ENCODE data around the gene FAM3B. TPM values are rescaled to one million over a fixed set of nuclear protein-coding genes. Genes with fewer than 3 reads are reported as not detected.
A peak's percentile ranks its signal among the peaks of the same experiment; 100 is the strongest.

FAM3B gene
- polyA plus RNA-seq, 4 donors: 1.1 to 32.7 (median 16.7) TPM

DNA sequence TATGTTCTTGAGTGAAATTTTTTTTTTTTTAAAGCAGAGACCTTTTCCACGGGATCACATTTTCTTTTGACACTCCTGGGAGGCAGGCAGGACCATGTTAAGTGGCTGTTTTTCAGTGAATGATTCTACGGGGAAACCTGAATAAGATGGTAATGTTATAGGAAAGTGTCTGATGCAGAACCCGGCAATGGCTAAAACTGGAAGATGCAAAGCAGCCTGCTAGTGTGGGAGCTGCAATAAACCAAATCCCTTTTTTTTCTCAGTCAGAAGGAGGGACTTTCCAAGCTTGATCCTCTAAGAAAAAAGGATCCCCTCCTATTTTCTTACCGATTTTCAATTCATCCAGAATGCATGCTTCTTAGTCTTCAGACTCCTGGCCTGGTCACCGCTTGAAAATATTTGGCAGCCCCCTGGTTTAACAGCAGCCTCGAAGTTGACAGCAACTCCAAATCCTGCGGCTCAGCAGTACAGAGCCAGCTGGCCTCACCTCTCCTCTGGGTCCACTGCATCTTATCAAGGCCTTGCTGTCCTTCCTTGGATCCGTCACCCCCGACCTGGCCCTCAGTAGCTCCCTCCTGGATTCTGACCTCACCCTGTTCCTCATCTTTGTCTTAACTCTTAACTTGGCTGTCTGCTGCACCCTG is 50.8 kb downstream of the FAM3B start:
- DNase-seq (ENCODE audit: low read depth in 4 of 4, low spot score in 3 of 4): no peak

DNA sequence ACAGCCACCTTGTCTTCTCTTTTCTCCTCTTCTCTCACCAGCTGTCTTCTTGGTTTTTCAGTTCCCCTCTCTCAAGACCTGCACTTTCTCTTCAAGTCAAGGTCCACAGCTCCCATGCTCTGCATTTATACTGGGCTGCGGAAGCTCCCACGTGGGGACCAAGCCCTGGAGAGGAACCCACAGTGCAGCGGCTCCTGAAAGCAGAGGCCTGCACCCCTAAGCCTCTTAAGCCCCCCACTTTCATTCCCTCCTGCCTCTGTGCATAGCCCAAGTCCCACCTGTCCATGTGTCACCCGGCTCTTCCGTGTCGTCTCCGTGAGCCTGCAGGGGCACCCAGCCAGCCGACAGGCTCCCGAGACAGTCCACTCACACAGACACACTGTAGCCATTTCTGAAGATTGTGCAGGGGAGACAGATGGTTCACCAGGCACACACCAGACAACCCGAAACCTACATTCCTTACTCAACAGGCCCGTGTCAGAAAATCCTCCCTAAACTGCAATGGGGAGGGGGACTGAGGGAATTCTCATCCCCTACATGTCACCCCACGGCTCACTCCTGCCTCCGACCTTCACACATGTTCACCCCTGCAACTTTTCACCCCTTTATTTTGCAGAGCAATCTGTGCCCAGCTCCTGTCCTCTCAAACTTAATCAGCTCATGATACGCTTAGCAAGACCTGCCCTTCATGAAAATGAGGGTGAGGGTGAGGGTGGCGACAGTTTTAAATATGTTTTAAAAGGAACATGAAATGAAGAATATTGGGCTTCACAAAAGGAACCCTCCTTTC is 51.5 kb downstream of the FAM3B start:
- no peak for DNase-seq (ENCODE audit: low read depth in 4 of 4, low spot score in 3 of 4)

DNA sequence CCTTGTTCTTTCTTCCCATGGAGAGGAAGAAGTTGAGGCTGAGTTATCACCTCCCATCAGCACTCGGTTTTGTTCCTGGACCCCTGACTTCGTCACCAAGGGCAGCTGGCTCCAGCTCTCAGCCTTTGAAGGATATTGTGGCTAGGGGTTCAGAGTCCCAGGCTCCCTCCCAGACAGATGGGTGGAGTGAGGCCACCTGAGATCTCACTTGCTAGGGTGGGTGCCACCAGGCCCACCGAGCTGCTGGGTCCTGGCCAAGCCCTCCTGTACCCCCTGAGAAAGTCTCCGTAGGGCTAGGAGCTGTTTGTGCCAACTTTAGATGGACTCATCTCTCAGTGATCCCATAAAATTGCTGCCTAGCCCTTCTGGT is 52.1 kb downstream of the FAM3B start:
- no peak for DNase-seq (ENCODE audit: low read depth in 4 of 4, low spot score in 3 of 4)

DNA sequence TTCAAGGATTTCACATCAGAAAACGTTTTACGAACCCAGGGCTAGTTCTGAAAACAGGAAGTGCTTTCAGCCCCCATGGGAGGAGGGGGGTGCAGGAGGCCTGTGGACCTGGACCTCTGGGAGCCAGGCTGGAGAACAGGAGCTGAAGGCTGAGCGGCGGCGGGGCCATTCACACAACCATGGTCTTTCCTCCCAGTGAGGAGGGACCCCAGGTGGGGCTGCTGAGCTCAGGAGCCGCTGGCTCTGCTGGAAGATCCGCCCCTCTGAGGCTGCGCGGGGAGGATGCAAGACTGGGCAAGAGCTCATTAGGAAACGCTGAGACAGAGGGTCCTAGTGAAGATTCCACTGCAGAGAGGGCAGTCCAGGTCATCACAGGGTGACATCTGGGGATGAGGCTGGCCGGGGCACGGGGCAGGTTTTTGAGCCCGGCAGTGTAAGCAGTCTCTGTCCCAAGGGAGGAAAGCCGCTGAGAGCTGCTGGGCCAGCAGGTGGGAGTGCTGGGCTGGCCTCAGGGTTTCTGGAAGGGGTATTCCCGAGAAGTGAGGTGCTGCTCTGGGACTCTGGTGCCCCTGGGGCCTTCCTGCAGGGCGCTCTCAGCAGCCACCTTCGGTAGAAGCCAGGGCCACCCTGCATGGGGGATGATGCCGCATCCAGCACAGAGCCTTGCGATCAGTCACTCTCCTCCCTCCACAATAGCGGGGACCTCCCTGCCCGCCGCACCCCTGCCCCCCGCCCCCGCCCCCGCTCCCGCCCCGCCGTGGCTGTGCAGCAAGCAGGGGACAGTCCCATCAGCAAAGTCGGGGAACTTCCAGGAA is 52.7 kb downstream of the FAM3B start:
- peak in 1 of 4 donors; percentile 26 for DNase-seq (ENCODE audit: low read depth in 4 of 4, low spot score in 3 of 4)

DNA sequence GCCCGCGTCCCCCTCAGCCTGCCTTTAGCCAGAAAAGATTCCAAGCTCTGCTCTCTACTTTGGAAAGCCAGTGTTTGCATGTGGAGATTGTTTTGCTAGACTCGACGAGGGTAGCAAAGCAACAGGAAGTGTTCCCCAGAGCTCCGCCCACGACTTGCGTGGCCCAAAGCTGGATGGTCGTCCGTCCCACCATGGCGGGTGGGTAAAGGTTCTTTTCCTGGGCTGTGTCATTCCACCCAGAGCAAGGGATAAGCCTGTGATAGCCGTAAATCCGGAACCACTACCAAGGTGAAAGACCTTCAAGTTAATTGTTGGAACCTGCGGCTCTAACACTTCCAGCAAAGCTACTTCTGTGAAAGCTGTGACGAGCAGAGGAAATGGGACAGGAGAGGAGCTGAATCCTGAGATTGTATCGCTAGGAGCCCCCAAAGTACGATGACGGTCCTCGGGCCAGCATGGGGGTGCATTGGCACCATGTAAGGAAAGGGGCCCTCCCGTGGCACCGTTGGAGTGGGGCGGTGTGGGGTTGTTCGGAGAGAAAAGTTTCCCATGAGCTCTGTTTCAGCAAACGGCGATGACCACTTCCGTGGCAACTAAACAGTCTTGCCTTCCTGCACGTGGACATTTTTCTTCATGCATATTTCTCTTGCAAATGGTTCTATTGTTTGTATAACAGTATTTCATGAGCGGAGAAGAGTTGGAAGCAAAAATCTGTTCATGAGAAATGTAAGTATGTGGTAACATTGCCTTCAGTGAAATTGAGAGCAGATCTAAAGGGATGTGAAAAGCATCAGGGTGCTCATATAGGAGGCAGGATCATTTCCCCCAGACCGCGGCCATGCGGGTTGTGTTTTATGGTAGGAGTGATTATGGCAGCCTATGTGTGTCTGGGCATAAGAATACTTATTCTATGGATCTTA is 53.6 kb downstream of the FAM3B start:
- no peak for DNase-seq (ENCODE audit: low read depth in 4 of 4, low spot score in 3 of 4)

DNA sequence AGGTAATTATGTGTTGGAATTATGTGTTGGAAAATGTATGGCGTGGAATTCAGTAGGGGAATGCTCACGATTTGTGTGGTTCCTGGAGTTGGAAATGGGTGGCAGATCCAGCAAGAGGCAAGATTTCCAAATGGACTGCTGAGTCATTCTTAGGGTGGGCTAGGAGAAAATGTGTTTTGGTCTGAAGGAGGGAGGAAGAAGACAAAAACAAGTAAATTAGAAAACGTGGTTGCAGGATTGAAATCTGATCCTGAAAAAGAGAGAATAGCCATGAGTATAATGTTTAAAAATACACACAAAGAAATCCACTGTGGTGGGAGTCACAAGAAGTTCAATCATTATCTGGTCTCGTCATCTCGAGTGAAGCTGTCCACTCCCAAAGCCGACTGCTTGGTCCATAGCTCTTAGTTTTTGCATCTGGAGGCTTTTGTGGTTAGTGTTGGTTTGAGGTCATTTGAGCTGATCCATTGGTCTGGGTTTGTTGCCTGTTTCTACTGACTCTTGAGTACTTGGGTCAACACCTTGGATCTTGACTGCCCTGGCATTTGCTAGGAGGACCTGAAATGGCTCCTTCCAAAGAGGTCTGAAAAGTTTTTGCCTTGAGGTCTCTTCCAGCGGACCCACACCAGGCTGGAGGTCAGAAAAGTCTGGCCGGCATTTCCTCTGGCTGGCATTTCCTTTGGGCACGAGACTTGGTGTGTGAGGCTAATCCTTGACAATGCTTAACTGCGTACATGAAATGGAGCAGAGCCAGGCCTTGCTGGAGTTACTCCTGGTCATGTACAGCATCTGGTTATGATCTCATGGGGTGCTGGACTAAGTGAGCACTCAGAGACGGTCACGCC is 54.5 kb downstream of the FAM3B start:
- no peak for DNase-seq (ENCODE audit: low read depth in 4 of 4, low spot score in 3 of 4)

DNA sequence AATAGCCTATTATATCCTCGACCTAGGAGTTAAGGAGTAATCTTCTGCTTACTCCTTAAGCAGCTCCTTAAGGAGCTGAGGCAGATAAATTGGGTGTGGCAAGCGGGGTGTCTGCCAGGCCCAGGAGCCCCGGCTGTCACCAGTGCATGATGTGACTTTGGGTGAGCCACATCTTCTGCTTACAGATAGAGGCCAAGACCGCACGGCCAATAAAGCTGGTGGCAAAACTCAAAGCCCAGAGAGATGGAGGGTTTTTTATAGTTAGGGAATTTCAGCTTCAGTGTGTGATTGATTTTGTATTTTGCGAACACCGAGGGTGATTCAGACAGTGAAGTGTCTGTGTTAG is 55.1 kb downstream of the FAM3B start:
- DNase-seq (ENCODE audit: low read depth in 4 of 4, low spot score in 3 of 4): no peak

DNA sequence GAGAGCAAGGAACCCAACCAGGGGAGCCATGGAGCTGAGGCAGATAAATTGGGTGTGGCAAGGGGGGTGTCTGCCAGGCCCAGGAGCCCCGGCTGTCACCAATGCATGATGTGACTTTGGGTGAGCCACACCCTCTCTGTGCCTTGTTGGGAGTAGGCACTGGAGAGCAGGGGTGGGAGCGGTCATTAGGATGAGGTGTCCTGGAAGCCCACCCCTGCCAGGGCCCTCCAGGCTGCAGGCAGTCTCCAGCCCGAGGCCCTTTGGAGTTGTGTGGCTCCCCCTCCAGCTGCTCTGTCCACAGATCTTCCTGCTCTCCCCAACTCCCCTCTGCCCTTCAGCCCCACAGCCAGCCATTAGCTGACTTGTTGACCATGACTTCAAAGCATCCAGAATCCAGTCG is 56.7 kb downstream of the FAM3B start:
- DNase-seq (ENCODE audit: low read depth in 4 of 4, low spot score in 3 of 4): no peak

DNA sequence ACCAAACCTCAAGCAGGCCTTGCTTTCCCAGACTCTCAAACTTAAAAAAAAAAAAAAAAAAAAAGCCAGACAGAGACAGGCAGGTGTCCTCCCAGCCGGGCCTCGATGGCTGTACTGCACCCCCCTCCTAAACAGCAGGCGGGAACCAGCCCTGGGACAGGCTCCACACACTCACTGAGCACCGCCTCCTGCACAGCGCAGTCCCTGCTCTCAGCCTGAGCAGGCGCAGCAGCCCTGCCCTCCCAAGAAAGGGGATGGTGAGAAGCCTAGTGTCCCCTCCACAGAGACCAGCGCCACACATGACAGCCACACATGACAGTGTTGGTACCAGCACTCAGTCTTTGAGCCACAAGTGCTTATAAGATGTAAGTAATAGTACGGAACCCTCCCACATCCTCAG is 57.2 kb downstream of the FAM3B start:
- DNase-seq (ENCODE audit: low read depth in 4 of 4, low spot score in 3 of 4): no peak

DNA sequence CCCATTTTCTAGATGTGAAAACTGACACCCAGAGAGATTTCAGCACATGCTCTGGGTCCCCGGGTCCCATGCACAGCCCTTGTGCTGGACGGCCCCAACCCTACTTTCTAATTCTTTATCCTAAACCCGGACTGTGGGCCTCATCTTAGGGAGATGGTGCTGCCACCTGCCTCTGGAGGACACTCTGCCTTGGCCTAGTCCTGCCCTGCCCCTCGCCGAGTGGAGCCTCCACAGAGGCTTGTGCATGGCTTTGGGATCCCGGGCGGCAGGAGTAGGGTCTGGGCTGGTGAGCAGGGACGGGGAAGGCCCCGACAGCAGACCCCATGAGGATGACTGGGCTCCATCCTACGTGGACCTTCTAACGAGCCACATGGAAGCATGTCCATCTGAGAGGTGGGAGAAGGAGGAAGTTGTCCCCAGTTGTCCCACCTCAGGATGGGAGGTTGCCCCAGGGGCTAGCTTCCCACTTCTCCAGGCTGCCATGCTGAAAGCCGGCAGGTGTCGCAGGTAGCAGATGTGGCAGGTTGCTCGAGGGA is 57.6 kb downstream of the FAM3B start:
- no peak for DNase-seq (ENCODE audit: low read depth in 4 of 4, low spot score in 3 of 4)

DNA sequence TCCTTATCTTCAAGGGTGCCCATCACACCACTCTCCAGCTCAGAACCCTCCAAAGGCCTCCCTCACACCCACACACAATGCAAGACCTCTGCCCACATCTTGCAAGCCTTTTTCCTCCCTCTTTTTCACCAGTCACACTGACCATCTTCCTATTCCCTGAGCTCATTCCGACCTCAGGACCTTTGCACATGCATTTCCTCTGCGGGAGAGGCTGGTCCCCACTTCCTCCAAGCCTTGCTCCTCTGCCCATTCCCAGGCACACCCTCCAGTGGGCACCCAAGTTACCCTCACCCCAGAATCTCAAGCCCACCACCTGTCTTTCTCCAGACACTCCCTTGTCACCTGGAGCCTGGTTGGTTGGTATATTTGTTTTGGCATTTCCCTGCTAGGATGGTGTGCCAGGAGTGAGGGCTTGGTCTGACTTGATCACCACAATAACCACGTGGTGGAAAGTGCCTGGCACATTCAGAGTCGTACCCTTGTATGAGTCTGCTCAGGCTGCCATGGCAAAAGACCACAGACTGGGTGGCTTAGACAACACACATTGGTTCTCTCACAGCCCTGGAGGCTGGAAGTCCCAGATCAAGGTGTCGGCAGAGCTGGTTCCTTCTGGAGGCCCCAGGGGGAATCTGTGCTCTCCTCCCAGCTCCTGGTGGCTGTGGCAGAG is 58.4 kb downstream of the FAM3B start:
- DNase-seq (ENCODE audit: low read depth in 4 of 4, low spot score in 3 of 4): no peak

DNA sequence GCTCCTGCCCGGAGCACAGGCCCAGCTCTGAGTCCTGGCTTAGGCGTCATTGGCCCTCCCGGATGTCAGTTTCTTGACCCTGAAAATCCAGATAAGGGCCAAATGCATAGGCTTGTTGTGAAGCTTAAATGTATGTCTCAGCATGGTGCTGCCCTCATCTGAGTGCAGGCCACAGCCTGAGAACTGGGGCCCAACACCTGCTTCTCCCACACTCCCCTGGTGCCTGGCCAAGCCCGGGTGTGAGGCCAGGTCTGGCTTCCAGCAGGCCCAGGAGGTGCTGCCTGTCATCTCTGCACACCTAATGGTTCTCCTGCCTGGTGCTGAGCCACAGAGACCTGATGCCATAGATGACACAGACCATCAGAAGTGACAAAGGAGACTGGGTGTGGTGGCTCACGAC is 59.3 kb downstream of the FAM3B start:
- DNase-seq (ENCODE audit: low read depth in 4 of 4, low spot score in 3 of 4): no peak

DNA sequence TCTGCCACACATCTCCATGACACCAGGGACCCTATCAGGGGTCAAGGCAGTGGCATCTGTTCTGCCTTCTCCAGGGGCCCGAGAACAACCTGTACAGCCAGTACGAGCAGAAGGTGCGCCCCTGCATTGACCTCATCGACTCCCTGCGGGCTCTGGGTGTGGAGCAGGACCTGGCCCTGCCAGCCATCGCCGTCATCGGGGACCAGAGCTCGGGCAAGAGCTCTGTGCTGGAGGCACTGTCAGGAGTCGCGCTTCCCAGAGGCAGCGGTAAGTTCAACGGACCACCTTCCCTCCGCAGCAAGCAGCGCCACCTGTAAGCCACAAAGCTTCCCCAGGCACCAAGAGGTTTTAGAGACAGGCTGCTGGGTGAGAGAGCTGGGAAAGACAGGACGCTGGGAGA is 61.1 kb downstream of the FAM3B start:
- no peak for DNase-seq (ENCODE audit: low read depth in 4 of 4, low spot score in 3 of 4)

DNA sequence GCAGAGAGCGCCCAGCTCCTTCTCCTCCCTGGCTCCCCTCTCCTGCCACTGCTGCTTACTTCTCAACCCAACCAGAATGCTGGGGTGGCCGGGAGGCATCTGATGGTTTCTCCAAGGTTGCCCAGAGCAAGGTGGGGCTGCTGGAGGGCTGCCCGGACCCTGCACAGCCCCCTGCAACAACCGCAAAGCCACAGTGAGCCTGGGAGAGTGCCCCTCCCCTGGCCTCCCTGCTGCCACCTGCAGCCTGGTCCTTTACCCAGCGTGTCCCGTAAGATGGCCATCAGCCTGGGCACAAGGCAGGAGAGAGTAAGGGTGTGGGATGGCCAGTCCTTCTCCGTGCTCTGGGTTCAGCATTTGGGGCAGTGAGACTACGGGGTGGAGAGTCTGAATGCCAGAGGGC is 62.2 kb downstream of the FAM3B start:
- DNase-seq (ENCODE audit: low read depth in 4 of 4, low spot score in 3 of 4): no peak

DNA sequence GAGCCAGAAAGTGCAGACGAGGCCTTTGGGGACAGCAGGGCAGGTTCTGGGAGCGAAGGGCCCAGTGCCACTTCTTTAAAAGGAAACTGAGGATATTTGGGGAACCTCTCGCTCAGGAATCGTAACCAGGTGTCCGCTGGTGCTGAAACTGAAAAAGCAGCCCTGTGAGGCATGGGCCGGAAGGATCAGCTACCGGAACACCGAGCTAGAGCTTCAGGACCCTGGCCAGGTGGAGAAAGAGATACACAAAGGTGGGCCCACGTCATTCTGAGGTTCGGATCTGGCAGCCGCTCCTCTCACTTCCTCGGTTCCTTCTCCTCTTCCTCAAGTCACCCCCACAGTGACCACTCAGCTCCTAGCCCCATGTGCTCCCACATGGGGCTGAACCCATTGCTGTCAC is 63.3 kb downstream of the FAM3B start:
- DNase-seq (ENCODE audit: low read depth in 4 of 4, low spot score in 3 of 4): no peak

DNA sequence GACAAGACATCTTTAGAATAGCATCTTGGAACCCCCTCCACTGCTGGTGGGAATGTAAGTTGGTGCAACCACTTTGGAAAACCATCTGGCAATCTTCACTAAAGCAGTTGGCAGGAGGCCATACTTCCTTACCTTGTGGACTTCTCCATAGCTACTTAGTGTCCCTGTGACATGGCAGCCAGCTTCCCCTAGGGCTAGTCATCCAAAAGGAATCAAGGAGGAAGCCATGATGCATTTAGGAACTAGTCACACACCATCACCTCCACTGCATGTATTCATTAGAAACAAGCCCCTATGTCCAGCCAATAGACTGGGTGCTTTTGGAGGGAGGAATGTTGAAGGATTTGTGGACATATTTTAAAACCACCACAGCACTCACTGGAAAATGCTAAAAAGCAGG is 65.1 kb downstream of the FAM3B start:
- no peak for DNase-seq (ENCODE audit: low read depth in 4 of 4, low spot score in 3 of 4)

DNA sequence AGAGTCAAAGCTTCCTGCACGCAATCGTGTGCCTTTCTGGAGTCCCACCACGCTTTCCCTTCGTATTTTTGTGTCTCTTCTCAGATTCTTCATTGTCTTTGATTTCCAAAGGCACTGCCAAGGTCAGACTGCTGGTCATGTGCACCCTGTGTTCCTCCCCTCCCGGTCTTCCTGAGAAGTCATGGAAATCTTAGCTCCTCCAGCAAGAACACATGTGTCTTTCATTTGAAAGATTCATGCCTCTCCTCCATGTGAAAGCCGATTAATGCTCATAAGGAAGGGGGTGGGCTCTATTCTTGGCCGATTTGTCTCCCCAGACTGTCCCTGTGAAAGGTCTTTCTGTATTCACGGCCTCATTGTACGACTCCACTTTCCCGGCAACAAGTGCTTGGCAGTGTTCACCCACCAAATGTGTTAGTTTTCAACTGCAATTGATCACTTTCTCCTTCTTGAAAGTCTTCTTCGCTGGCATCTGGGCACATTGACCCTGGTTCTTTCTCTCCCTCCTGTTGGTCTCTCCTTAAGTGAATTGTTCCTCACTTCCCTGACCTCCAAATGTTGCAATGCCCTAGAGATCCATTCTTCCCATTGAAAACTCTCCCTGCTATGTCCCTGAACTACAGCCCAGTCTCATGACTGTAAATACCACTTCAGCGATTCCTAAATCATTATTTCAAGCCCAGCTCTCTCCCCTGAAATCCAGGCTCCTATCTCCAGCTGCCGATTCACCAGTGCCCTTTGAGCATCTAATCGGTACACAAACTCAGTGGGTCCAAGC is 70.6 kb downstream of the FAM3B start:
- no peak for DNase-seq (ENCODE audit: low read depth in 4 of 4, low spot score in 3 of 4)

DNA sequence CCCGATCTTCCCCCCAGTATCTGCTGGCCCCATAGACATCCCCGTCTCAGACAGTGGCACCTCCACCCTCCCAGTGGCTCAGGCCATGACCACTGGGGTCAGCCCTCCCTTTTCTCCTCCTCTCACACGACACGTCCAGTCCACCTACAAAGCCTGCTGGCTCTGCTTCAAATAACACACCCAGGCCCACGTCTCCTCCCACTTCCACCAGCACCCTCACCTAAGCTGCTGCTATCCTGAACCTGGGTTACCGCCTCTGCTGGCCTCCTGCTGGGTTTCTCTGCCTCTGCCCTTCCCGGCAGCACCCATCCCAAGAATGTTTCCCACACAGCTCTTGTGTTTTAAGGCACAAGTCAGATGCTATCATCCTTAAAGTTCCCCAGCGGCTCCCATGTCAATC is 71.2 kb downstream of the FAM3B start:
- no peak for DNase-seq (ENCODE audit: low read depth in 4 of 4, low spot score in 3 of 4)

Data from left renal pelvis (tissue), 4 donors.